H9 (cell line): ENCODE results near the gene HHIP. TPM values are rescaled to one million over a fixed set of nuclear protein-coding genes. Genes with fewer than 3 reads are reported as not detected.

ENCODE experiments used
- DNase-seq: peaks from one replicate; pipeline ENCODE4 v3.0.0-alpha.2; 2017
- H2AFZ ChIP-seq: one replicate; pipeline ENCODE4 v1.6.1; 2013; ENCODE audit warnings: mild to moderate bottlenecking, low read length, control low read depth, moderate library complexity
- H2AK5ac ChIP-seq: 2 replicates; pipeline ENCODE4 v1.6.1; 2013; ENCODE audit warnings: low read length, control low read depth, mixed read lengths; ENCODE audit not compliant: insufficient read length
- H2BK120ac ChIP-seq: one replicate; pipeline ENCODE4 v1.6.1; 2013; ENCODE audit warnings: low read depth, mild to moderate bottlenecking, low read length, control low read depth, inconsistent platforms; ENCODE audit not compliant: poor library complexity, severe bottlenecking
- H2BK12ac ChIP-seq: 2 replicates; pipeline ENCODE4 v1.6.1; 2013; ENCODE audit warnings: low read length, control low read depth, mixed read lengths, low read depth; ENCODE audit not compliant: insufficient read length
- H2BK15ac ChIP-seq: 2 replicates; pipeline ENCODE4 v1.6.1; 2013; ENCODE audit warnings: low read depth, low read length, control low read depth
- H2BK20ac ChIP-seq: one replicate; pipeline ENCODE4 v1.6.1; 2013; ENCODE audit warnings: low read depth, mild to moderate bottlenecking, low read length, control low read depth, inconsistent platforms; ENCODE audit not compliant: poor library complexity, severe bottlenecking
- H2BK5ac ChIP-seq: 2 replicates; pipeline ENCODE4 v1.6.1; 2013; ENCODE audit warnings: low read length, control low read depth, mixed read lengths; ENCODE audit not compliant: insufficient read length
- H3K14ac ChIP-seq: 2 replicates; pipeline ENCODE4 v1.6.1; 2013; ENCODE audit warnings: low read length, control low read depth; ENCODE audit not compliant: insufficient read depth
- H3K18ac ChIP-seq: 2 replicates; pipeline ENCODE4 v1.6.1; 2013; ENCODE audit warnings: low read depth, mild to moderate bottlenecking, mixed read lengths, low read length, control low read depth; ENCODE audit not compliant: insufficient read length
- H3K23ac ChIP-seq: 2 replicates; pipeline ENCODE4 v1.6.1; 2013; ENCODE audit warnings: low read length, control low read depth, mixed read lengths, low read depth; ENCODE audit not compliant: insufficient read length
- H3K23me2 ChIP-seq: 2 replicates; pipeline ENCODE4 v1.6.1; 2013; ENCODE audit warnings: low read depth, mild to moderate bottlenecking, mixed read lengths, low read length, control low read depth; ENCODE audit not compliant: insufficient read length, poor library complexity, severe bottlenecking
- H3K27ac ChIP-seq: 2 replicates; pipeline ENCODE4 v1.5.1; 2013; ENCODE audit warnings: low read length, control low read depth, mixed read lengths, low read depth; ENCODE audit not compliant: insufficient read length
- H3K27me3 ChIP-seq: 2 replicates; pipeline ENCODE4 v1.6.1; 2013; ENCODE audit warnings: low read length, control low read depth, inconsistent platforms; ENCODE audit not compliant: insufficient read depth
- H3K4ac ChIP-seq: 2 replicates; pipeline ENCODE4 v1.6.1; 2013; ENCODE audit warnings: low read depth, mild to moderate bottlenecking, control low read depth, inconsistent platforms, low read length, moderate library complexity
- H3K4me1 ChIP-seq: 2 replicates; pipeline ENCODE4 v1.6.1; 2013; ENCODE audit warnings: low read length, control low read depth, inconsistent platforms; ENCODE audit not compliant: insufficient read depth
- H3K4me2 ChIP-seq: 2 replicates; pipeline ENCODE4 v1.6.1; 2013; ENCODE audit warnings: low read length, control low read depth, mixed read lengths; ENCODE audit not compliant: insufficient read length, insufficient read depth
- H3K56ac ChIP-seq: 2 replicates; pipeline ENCODE4 v1.6.1; 2013; ENCODE audit warnings: low read depth, mild to moderate bottlenecking, mixed read lengths, low read length, control low read depth; ENCODE audit not compliant: insufficient read length
- H3K79me1 ChIP-seq: 2 replicates; pipeline ENCODE4 v1.6.1; 2013; ENCODE audit warnings: low read depth, mild to moderate bottlenecking, moderate library complexity, low read length, control low read depth, inconsistent platforms; ENCODE audit not compliant: insufficient read depth, poor library complexity, severe bottlenecking
- H3K79me2 ChIP-seq: 2 replicates; pipeline ENCODE4 v1.6.1; 2013; ENCODE audit warnings: low read length, control low read depth, inconsistent platforms; ENCODE audit not compliant: insufficient read depth
- H3K9ac ChIP-seq: 2 replicates; pipeline ENCODE4 v1.6.1; 2013; ENCODE audit warnings: low read length, control low read depth, mixed read lengths; ENCODE audit not compliant: insufficient read length; ENCODE audit errors: extremely low read depth
- H3K9me3 ChIP-seq: one replicate; pipeline ENCODE4 v1.6.1; 2013; ENCODE audit warnings: low read depth, low read length, inconsistent platforms; ENCODE audit not compliant: control insufficient read depth
- H3T11ph ChIP-seq: one replicate; pipeline ENCODE4 v1.6.1; 2013; ENCODE audit warnings: mild to moderate bottlenecking, low read length, control low read depth, inconsistent platforms
- H4K20me1 ChIP-seq: one replicate; pipeline ENCODE4 v1.6.1; 2013; ENCODE audit not compliant: control insufficient read depth, insufficient read length, insufficient read depth
- H4K5ac ChIP-seq: 2 replicates; pipeline ENCODE4 v1.6.1; 2013; ENCODE audit warnings: low read depth, mild to moderate bottlenecking, mixed read lengths, low read length, control low read depth; ENCODE audit not compliant: insufficient read length
- H4K8ac ChIP-seq: replicated peaks from 2 replicates; pipeline ENCODE4 v1.6.1; 2013; ENCODE audit warnings: low read length, control low read depth, mixed read lengths, low read depth; ENCODE audit not compliant: insufficient read length
- H4K91ac ChIP-seq: 2 replicates; pipeline ENCODE4 v1.6.1; 2013; ENCODE audit warnings: low read depth, mild to moderate bottlenecking, moderate library complexity, mixed read lengths, low read length, control low read depth; ENCODE audit not compliant: insufficient read length
- H3K27ac Mint-ChIP-seq, 3 experiments: 2 replicates in 2 of 3; 3 replicates in 1 of 3; pipeline ENCODE4 v1.8.0; 2020 to 2021; ENCODE audit warnings: mixed read lengths in 3 of 3, mild to moderate bottlenecking in 1 of 3, moderate library complexity in 1 of 3
- H3K27me3 Mint-ChIP-seq: 2 replicates; pipeline ENCODE4 v1.8.0; 2021; ENCODE audit warnings: low read depth, mild to moderate bottlenecking, moderate library complexity, mixed read lengths
- H3K36me3 Mint-ChIP-seq, 3 experiments: 2 replicates in 2 of 3; 3 replicates in 1 of 3; pipeline ENCODE4 v1.8.0; 2020 to 2021; ENCODE audit warnings: low read depth in 3 of 3, mixed read lengths in 3 of 3; ENCODE audit not compliant: insufficient read depth in 1 of 3
- H3K4me1 Mint-ChIP-seq, 2 experiments: 2 replicates each; pipeline ENCODE4 v1.8.0; 2020; ENCODE audit warnings: mixed read lengths in 2 of 2
- H3K4me3 Mint-ChIP-seq, 2 experiments: 2 replicates in 1 of 2; 3 replicates in 1 of 2; pipeline ENCODE4 v1.8.0; 2020 to 2021; ENCODE audit warnings: mild to moderate bottlenecking in 2 of 2, mixed read lengths in 2 of 2, moderate library complexity in 1 of 2
- H3K9me3 Mint-ChIP-seq, 2 experiments: 2 replicates in 1 of 2; 3 replicates in 1 of 2; pipeline ENCODE4 v1.8.0; 2020; ENCODE audit warnings: mild to moderate bottlenecking in 2 of 2, mixed read lengths in 2 of 2, moderate library complexity in 1 of 2
- WGBS: extraction: QIAGEN DNeasy Blood & Tissue Kit; methylation state at CpG from one replicate; pipeline ENCODE4 v1.1.7; 2013; ENCODE audit warnings: missing lambda C conversion rate, low lambda C conversion rate, mixed read lengths; ENCODE audit not compliant: insufficient read length; ENCODE audit errors: extremely low coverage; 5-methylcytosine and 5-hydroxymethylcytosine counted together
- total RNA-seq: library from RNA; stranded (reverse); gene quantifications from 2 replicates; pipeline ENCODE4 v1.2.1, GENCODE V29; 2021
- TF ChIP-seq, protein P1 (sequence below): fragments of 200-600 bp; sonication (generic); conservative IDR thresholded peaks from 3 replicates; pipeline ENCODE4 v1.8.0; 2021; ENCODE audit warnings: antibody characterized with exemption, mild to moderate bottlenecking

The HHIP gene
- total RNA-seq, 1 experiment from 2014 or later: 3.8 TPM

DNA sequence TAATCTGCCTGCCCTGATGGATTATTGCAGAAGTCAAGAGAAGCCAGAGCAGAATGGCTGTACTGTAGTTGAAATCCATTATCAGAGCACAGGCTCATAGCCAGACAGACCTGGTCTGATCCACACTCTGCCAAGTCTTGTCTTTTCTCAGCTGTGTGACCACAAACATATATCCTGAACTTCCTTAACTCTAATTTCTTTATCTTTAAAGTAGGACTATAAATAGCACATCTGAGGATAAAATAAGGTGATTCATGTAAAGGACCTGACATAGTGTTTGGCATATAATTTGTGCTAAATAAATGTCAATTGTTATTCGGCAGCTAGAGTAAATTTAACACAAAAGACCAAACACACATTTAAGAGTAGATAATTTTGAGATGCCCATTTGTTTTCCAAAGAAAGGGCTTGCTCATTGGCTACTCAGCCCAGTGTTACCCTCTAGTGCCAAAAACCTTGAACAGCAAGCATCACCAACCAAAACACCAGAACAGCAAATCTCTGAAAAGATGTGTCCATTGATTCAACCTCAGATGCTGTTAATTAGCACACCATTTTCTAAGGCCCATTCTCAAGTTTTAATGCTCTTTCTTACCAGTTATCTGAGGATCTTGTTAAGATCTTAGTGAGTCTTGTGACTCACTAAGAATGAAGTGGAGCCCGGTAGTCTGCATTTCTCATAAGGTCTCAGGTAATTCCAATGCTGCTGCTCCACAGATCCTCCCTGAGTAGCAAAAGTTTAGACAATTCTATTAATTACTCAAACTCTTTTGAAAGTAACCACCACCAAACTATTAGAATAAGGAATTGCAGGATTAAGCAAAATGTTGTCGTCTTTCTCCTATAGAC lies 108.8 kb downstream of the HHIP start:
- no peak overlapping the region for H2BK20ac ChIP-seq
- H3K27me3 ChIP-seq: no peaks in the 10 kb centered on the region
- H2AFZ ChIP-seq: no peak overlapping the region
- no peak overlapping the region for H3T11ph ChIP-seq
- TF ChIP-seq, protein P1, sequence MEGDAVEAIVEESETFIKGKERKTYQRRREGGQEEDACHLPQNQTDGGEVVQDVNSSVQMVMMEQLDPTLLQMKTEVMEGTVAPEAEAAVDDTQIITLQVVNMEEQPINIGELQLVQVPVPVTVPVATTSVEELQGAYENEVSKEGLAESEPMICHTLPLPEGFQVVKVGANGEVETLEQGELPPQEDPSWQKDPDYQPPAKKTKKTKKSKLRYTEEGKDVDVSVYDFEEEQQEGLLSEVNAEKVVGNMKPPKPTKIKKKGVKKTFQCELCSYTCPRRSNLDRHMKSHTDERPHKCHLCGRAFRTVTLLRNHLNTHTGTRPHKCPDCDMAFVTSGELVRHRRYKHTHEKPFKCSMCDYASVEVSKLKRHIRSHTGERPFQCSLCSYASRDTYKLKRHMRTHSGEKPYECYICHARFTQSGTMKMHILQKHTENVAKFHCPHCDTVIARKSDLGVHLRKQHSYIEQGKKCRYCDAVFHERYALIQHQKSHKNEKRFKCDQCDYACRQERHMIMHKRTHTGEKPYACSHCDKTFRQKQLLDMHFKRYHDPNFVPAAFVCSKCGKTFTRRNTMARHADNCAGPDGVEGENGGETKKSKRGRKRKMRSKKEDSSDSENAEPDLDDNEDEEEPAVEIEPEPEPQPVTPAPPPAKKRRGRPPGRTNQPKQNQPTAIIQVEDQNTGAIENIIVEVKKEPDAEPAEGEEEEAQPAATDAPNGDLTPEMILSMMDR: peak; percentile 73
- WGBS: no CpG with 5 or more reads among the region's 3 CpGs
- no peak overlapping the region for H2BK15ac ChIP-seq
- H2BK5ac ChIP-seq: no peak overlapping the region
- no peaks in the 10 kb centered on the region for H3K23me2 ChIP-seq
- no peak overlapping the region for H3K9ac ChIP-seq
- no peak overlapping the region for H4K91ac ChIP-seq
- no peak overlapping the region for H2AK5ac ChIP-seq
- H3K9me3 Mint-ChIP-seq: peaks cover 0 to 2% of the 10 kb centered on the region in 2 experiments; a peak in 1 of 5 replicates
- H3K9me3 ChIP-seq: no peaks in the 10 kb centered on the region
- H3K27ac Mint-ChIP-seq: no peak overlapping the region
- no peaks in the 10 kb centered on the region for H3K27me3 Mint-ChIP-seq
- no peak overlapping the region for H3K14ac ChIP-seq
- no peak overlapping the region for H3K56ac ChIP-seq
- no peak overlapping the region for H3K4ac ChIP-seq
- H2BK12ac ChIP-seq: no peak overlapping the region
- H3K4me2 ChIP-seq: no peak overlapping the region
- no peak overlapping the region for H3K18ac ChIP-seq
- H3K23ac ChIP-seq: no peak overlapping the region
- no peak overlapping the region for H2BK120ac ChIP-seq
- H3K4me1 Mint-ChIP-seq: no peaks in the 10 kb centered on the region
- H3K36me3 Mint-ChIP-seq: no peaks in the 10 kb centered on the region; a peak in 1 of 7 replicates
- H4K8ac ChIP-seq: no peak overlapping the region
- H4K20me1 ChIP-seq: no peaks in the 10 kb centered on the region
- no peak overlapping the region for H3K27ac ChIP-seq
- H3K79me1 ChIP-seq: no peaks in the 10 kb centered on the region
- H3K79me2 ChIP-seq: no peaks in the 10 kb centered on the region
- H3K4me3 Mint-ChIP-seq: no peak overlapping the region
- no peak overlapping the region for H4K5ac ChIP-seq
- no peaks in the 10 kb centered on the region for H3K4me1 ChIP-seq
- DNase-seq: peak; percentile 34
